ENCODE data around the gene KCNH2. TPM values are rescaled to one million over a fixed set of nuclear protein-coding genes. Genes with fewer than 3 reads are reported as not detected.

Gene KCNH2
- total and polyA plus RNA-seq, 2 of the 13 experiments (the other 11 are each of a cell fraction or from before 2014, with no cell fraction given): 0.09 to 0.11 TPM

DNA sequence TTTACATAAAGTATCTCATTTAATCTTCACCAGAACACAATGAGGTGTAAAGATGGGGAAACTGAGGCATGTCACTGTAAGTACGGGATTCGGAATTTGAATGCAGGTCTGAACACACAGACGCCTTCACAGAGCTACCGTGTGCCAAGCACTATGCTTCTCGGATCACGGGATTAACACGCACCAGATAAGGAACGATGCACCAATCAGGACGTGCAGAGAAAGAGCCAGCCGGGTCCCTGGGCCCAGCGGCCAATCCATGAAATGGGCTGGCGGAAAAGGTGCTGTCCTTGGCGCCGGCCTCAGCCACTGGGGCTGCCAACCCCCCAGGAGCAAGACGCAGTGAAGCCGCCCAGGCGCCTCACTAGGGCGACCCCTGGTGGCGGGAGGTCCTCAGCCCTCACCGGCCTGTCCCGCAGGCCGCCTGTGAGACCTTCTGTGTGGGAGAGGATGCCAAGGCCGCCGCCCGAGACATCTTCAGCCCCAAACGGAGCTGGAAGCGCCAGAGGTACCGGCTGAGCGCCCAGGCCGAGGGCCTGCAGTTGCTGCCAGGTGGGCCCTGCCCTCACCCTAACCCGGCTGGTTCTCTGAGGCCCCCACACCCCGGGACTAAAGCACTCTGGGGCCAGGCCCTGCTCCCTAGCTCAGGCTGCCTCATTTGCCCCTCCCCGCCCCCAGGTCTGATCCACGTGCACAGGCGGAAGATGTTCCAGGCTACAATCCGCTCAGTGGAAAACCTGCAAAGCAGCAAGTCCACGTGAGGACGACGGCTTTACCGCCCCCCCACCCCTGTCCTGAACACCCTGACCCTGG is 30.6 kb upstream of the KCNH2 start (continued):
- peak; percentile 82 for TF ChIP-seq PRDM10 (CRISPR knock-in tag; IDR thresholded peaks at IDR 0.05; ENCODE audit: low read depth)
- no peak for TF ChIP-seq ZSCAN9 (CRISPR knock-in tag; IDR thresholded peaks at IDR 0.05; ENCODE audit: borderline replicate concordance)
- TF ChIP-seq, protein P1, sequence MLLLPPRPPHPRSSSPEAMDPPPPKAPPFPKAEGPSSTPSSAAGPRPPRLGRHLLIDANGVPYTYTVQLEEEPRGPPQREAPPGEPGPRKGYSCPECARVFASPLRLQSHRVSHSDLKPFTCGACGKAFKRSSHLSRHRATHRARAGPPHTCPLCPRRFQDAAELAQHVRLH (CRISPR knock-in tag; IDR thresholded peaks at IDR 0.05; ENCODE audit: borderline replicate concordance, low read depth): no peak; the same call in 1 of the 2 replicates
- no peak for TF ChIP-seq ZNF552 (CRISPR knock-in tag; IDR thresholded peaks at IDR 0.05; ENCODE audit: borderline replicate concordance)
- no peak for TF ChIP-seq ZNF674 (CRISPR knock-in tag; IDR thresholded peaks at IDR 0.05; ENCODE audit: low read depth)
- no peak for TF ChIP-seq ZNF646 (CRISPR knock-in tag; IDR thresholded peaks at IDR 0.05)
- no peak for TF ChIP-seq SRSF9 (IDR thresholded peaks at IDR 0.05; ENCODE audit: borderline replicate concordance, insufficient read depth, low read depth, low read length, poor library complexity, severe bottlenecking)
- TF ChIP-seq ARID5B (CRISPR knock-in tag; IDR thresholded peaks at IDR 0.05): peak; percentile 47; the same call in 1 of the 2 replicates

Measured in HepG2 (cell line).